ENCODE data around the gene TLCD4. TPM values are rescaled to one million over a fixed set of nuclear protein-coding genes. Genes with fewer than 3 reads are reported as not detected.
A peak's percentile ranks its signal among the peaks of the same experiment; 100 is the strongest.

TLCD4 gene
- total and polyA plus RNA-seq, 2 of the 13 experiments (the other 11 are each of a cell fraction or from before 2014, with no cell fraction given) = 4.7 to 14.5 TPM

- TF ChIP-seq ZBTB39 (CRISPR knock-in tag; IDR thresholded peaks at IDR 0.05) (no peak), TRAFD1 (CRISPR knock-in tag; IDR thresholded peaks at IDR 0.05; ENCODE audit: borderline replicate concordance) (no peak), HDAC1 (CRISPR knock-in tag; IDR thresholded peaks at IDR 0.05) (peak; percentile 81), MTA1 (CRISPR knock-in tag; IDR thresholded peaks at IDR 0.05; ENCODE audit: borderline replicate concordance) (no peak), ZNF34 (CRISPR knock-in tag; IDR thresholded peaks at IDR 0.05; ENCODE audit: borderline replicate concordance) (no peak), ZNF207 (IDR thresholded peaks at IDR 0.05; ENCODE audit: borderline replicate concordance) (no peak), ZNF747 (CRISPR knock-in tag; IDR thresholded peaks at IDR 0.05; ENCODE audit: borderline replicate concordance) (no peak), SAP130 (CRISPR knock-in tag; IDR thresholded peaks at IDR 0.05; ENCODE audit: low read depth) (peak; percentile 72), ELF3 (CRISPR knock-in tag; IDR thresholded peaks at IDR 0.05) (0 out of 2 replicates have a peak, but pooled peaks have one; percentile 17), ZSCAN22 (CRISPR knock-in tag; IDR thresholded peaks at IDR 0.05) (no peak), ZNF253 (CRISPR knock-in tag; IDR thresholded peaks at IDR 0.05; ENCODE audit: borderline replicate concordance) (no peak), KDM5B (CRISPR knock-in tag; IDR thresholded peaks at IDR 0.05; ENCODE audit: borderline replicate concordance) (no peak), HNF4G (IDR thresholded peaks at IDR 0.05; ENCODE audit: borderline replicate concordance, low read depth, low read length) (peak; percentile 64; the same call in 1 of the 2 replicates), HNF4G (CRISPR knock-in tag; IDR thresholded peaks at IDR 0.05; ENCODE audit: borderline replicate concordance, low read depth) (peak; percentile 70), ZNF629 (CRISPR knock-in tag; conservative IDR thresholded peaks at IDR 0.05) (0 out of 2 replicates have a peak, but pooled peaks have one; percentile 23), ZKSCAN8 (CRISPR knock-in tag; IDR thresholded peaks at IDR 0.05; ENCODE audit: borderline replicate concordance) (no peak), ZNF24 (IDR thresholded peaks at IDR 0.05) (no peak), CBX5 (CRISPR knock-in tag; IDR thresholded peaks at IDR 0.05; ENCODE audit: borderline replicate concordance) (peak; percentile 26; the same call in 1 of the 2 replicates), SOX13 (IDR thresholded peaks at IDR 0.05) (0 out of 2 replicates have a peak, but pooled peaks have one; percentile 40), SOX13 (CRISPR knock-in tag; conservative IDR thresholded peaks at IDR 0.05 in 1 of 2, IDR thresholded peaks at IDR 0.05 in 1 of 2) (peak in 1 of 2 experiments; percentile 76; a peak in 2 of 4 replicates), KLF9 (CRISPR knock-in tag; IDR thresholded peaks at IDR 0.05; ENCODE audit: low read depth) (no peak), RCOR2 (CRISPR knock-in tag; IDR thresholded peaks at IDR 0.05) (peak; percentile 72; the same call in 1 of the 2 replicates)
- TF ChIP-seq, protein P1, sequence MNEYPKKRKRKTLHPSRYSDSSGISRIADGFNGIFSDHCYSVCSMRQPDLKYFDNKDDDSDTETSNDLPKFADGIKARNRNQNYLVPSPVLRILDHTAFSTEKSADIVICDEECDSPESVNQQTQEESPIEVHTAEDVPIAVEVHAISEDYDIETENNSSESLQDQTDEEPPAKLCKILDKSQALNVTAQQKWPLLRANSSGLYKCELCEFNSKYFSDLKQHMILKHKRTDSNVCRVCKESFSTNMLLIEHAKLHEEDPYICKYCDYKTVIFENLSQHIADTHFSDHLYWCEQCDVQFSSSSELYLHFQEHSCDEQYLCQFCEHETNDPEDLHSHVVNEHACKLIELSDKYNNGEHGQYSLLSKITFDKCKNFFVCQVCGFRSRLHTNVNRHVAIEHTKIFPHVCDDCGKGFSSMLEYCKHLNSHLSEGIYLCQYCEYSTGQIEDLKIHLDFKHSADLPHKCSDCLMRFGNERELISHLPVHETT (CRISPR knock-in tag; conservative IDR thresholded peaks at IDR 0.05) = no peak
- TF ChIP-seq, protein P2, sequence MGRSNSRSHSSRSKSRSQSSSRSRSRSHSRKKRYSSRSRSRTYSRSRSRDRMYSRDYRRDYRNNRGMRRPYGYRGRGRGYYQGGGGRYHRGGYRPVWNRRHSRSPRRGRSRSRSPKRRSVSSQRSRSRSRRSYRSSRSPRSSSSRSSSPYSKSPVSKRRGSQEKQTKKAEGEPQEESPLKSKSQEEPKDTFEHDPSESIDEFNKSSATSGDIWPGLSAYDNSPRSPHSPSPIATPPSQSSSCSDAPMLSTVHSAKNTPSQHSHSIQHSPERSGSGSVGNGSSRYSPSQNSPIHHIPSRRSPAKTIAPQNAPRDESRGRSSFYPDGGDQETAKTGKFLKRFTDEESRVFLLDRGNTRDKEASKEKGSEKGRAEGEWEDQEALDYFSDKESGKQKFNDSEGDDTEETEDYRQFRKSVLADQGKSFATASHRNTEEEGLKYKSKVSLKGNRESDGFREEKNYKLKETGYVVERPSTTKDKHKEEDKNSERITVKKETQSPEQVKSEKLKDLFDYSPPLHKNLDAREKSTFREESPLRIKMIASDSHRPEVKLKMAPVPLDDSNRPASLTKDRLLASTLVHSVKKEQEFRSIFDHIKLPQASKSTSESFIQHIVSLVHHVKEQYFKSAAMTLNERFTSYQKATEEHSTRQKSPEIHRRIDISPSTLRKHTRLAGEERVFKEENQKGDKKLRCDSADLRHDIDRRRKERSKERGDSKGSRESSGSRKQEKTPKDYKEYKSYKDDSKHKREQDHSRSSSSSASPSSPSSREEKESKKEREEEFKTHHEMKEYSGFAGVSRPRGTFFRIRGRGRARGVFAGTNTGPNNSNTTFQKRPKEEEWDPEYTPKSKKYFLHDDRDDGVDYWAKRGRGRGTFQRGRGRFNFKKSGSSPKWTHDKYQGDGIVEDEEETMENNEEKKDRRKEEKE (IDR thresholded peaks at IDR 0.05) = no peak
Observed at GRCh38 chr1:95115708-95116137, 1.4 kb upstream of the TLCD4 start (continued).
